Left ventricle myocardium inferior (tissue), 1 donor: Measurements from ENCODE around the gene TRIM33. TPM values are rescaled to one million over a fixed set of nuclear protein-coding genes. Genes with fewer than 3 reads are reported as not detected.

Source experiments
- DNase-seq: peaks from one replicate; pipeline ENCODE4 v3.0.0-alpha.2; 2020
- H3K27ac ChIP-seq: fragments of 200-600 bp; replicated peaks from 2 replicates; pipeline ENCODE4 v1.8.0; 2021
- H3K27me3 ChIP-seq: fragments of 200-600 bp; 2 replicates; pipeline ENCODE4 v1.8.0; 2021; ENCODE audit warnings: low read depth
- H3K36me3 ChIP-seq: fragments of 200-600 bp; 2 replicates; pipeline ENCODE4 v1.8.0; 2021
- H3K4me1 ChIP-seq: fragments of 200-600 bp; 2 replicates; pipeline ENCODE4 v1.8.0; 2021
- H3K4me3 ChIP-seq: fragments of 200-600 bp; 2 replicates; pipeline ENCODE4 v1.8.0; 2021; ENCODE audit warnings: mild to moderate bottlenecking, moderate library complexity
- H3K9me3 ChIP-seq: fragments of 200-600 bp; replicated peaks from 2 replicates; pipeline ENCODE4 v1.8.0; 2021
- CTCF ChIP-seq: fragments of 200-600 bp; IDR thresholded peaks from 2 replicates; pipeline ENCODE4 v1.8.0; 2021; ENCODE audit warnings: antibody characterized with exemption, mild to moderate bottlenecking, borderline replicate concordance
- intact Hi-C: fragments of 100-400 bp; cut with micrococcal nuclease; formaldehyde crosslinking; loops from one replicate; pipeline ENCODE4 v1.11.0; 2022
- total RNA-seq: library from RNA; stranded (reverse); fragmentation: NEBNext Ultra II Directional; extraction: Animal tissue kit (Norgen Biotek cat#: 25700); gene quantifications from one replicate; pipeline ENCODE4 v1.2.1, GENCODE V29; 2021
- donor health status: DM: no; HTN: yes; CAD: no; lungs with severe emphysema.

TRIM33 gene
- total RNA-seq, 1 donor from 2014 or later: 14.2 TPM

GRCh38 chr1:114479134-114479533, 31.9 kb downstream of the TRIM33 start:
- no peak overlapping the region for H3K27ac ChIP-seq
- TF ChIP-seq CTCF: no peak
- no peaks in the 10 kb centered on the region for H3K36me3 ChIP-seq
- peaks cover 11% of the 10 kb centered on the region for H3K9me3 ChIP-seq
- H3K4me1 ChIP-seq: peaks cover 29% of the 10 kb centered on the region
- no peak for DNase-seq
- no peaks in the 10 kb centered on the region for H3K27me3 ChIP-seq
- H3K4me3 ChIP-seq: no peak overlapping the region
- intact Hi-C loops: no loop called here

GRCh38 chr1:114473796-114474195, 37.2 kb downstream of the TRIM33 start:
- DNase-seq: no peak
- peaks cover 31% of the 10 kb centered on the region for H3K4me1 ChIP-seq
- H3K36me3 ChIP-seq: no peaks in the 10 kb centered on the region
- H3K27me3 ChIP-seq: no peaks in the 10 kb centered on the region
- no peak overlapping the region for H3K4me3 ChIP-seq
- no peak overlapping the region for H3K27ac ChIP-seq
- TF ChIP-seq CTCF: no peak
- intact Hi-C loops: no loop called here
- H3K9me3 ChIP-seq: peaks cover under 1% of the 10 kb centered on the region

DNA sequence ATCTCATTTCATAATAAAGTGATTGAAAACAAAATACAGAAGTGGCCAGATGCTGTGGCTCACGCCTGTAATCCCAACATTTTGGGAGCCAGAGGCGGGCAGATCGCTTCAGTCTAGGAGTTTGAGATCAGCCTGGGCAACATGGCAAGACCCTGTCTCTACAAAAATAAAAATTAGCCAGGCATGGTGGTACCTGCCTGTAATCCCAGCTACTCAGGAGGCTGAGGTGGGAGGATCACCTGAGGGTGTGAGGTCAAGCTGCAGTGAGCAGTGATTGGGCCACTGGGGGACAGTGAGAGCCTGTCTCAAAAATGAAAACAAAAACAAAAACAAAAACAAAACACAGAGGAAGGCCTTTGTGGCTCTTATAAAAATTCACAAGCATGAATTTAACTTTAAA, 38.6 kb downstream of the TRIM33 start:
- intact Hi-C loops: no loop called here
- H3K27me3 ChIP-seq: no peaks in the 10 kb centered on the region
- DNase-seq: no peak
- H3K36me3 ChIP-seq: no peaks in the 10 kb centered on the region
- no peak for TF ChIP-seq CTCF
- H3K4me1 ChIP-seq: peaks cover 34% of the 10 kb centered on the region
- no peak overlapping the region for H3K27ac ChIP-seq
- H3K4me3 ChIP-seq: no peak overlapping the region
- H3K9me3 ChIP-seq: no peaks in the 10 kb centered on the region

- Histone ChIP-seq H3K4me3 (no peak overlapping the region), H3K9me3 (no peaks in the 10 kb centered on the region), H3K4me1 (peaks cover 34% of the 10 kb centered on the region), H3K36me3 (no peaks in the 10 kb centered on the region), H3K27ac (no peak overlapping the region), H3K27me3 (no peaks in the 10 kb centered on the region)
- intact Hi-C loops: no loop called here
- no peak for TF ChIP-seq CTCF
- DNase-seq: no peak
Measured at GRCh38 chr1:114470681-114471080, 40.3 kb downstream of the TRIM33 start.

DNA sequence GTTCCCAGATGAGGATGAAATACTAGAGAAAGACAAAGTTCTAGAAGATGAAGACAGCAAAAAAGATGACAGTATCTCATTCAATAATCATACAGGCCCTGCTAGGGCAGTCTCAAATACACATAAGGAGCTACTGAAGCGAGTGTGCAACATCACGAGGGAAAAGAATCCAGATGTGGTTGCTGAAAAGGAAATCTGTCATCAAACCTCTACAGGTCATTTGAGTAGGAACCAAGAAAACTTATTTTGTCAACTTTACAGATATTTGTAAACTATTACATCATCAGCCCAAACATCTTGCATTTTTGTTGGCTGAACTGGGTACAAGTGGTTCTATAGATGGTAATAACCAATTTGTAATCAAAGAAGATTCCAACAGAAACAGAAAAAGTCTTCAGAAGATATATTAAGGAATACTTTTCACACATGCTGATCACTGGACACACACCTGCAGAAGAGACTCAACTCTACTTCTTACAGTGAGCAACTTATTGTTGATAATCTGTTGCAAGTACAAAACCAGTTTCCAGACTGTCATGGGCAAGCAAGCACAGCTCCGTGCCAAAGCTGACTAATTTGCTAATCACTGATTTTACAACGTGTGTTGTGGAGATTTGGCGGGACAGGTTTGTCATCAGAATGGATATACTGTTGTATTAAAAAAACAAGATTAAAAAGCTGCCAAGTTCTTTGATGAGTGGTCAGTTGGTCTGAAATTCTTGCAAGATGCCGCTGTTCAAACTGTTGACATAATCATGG, 42.1 kb downstream of the TRIM33 start:
- TF ChIP-seq CTCF: no peak
- Histone ChIP-seq H3K4me1 (peaks cover 34% of the 10 kb centered on the region), H3K4me3 (no peak overlapping the region), H3K27ac (no peak overlapping the region), H3K9me3 (no peaks in the 10 kb centered on the region), H3K27me3 (no peaks in the 10 kb centered on the region), H3K36me3 (no peaks in the 10 kb centered on the region)
- intact Hi-C loops: no loop called here
- DNase-seq: no peak
